HFF-Myc (cell line): Measurements from ENCODE around the gene MN1.

ENCODE experiments used
- DNase-seq: peaks from one replicate; pipeline ENCODE4 v3.0.0-alpha.2; 2011; ENCODE audit warnings: low read depth; ENCODE audit errors: extremely low read depth
- H3K4me3 ChIP-seq: replicated peaks from 2 replicates; pipeline ENCODE4 v1.5.1; 2011; ENCODE audit warnings: low read depth, mild to moderate bottlenecking, control low read depth, low read length
- CTCF ChIP-seq: IDR thresholded peaks from 2 replicates; pipeline ENCODE4 v1.5.1; 2012; ENCODE audit warnings: mild to moderate bottlenecking, low read depth, low read length, control low read depth; ENCODE audit errors: missing control alignments

Gene MN1

GRCh38 chr22:27784120-27784475 is 17.5 kb downstream of the MN1 start:
- H3K4me3 ChIP-seq = no peak overlapping the region
- TF ChIP-seq CTCF = no peak
- no peak for DNase-seq

- DNase-seq = no peak
- H3K4me3 ChIP-seq = no peak overlapping the region
- TF ChIP-seq CTCF = no peak
These were observed 18.0 kb downstream of the MN1 start for GRCh38 chr22:27783436-27784119.

- DNase-seq = no peak
- H3K4me3 ChIP-seq = no peak overlapping the region
- no peak for TF ChIP-seq CTCF
These were observed 19.5 kb downstream of the MN1 start for GRCh38 chr22:27782088-27782487.

DNA sequence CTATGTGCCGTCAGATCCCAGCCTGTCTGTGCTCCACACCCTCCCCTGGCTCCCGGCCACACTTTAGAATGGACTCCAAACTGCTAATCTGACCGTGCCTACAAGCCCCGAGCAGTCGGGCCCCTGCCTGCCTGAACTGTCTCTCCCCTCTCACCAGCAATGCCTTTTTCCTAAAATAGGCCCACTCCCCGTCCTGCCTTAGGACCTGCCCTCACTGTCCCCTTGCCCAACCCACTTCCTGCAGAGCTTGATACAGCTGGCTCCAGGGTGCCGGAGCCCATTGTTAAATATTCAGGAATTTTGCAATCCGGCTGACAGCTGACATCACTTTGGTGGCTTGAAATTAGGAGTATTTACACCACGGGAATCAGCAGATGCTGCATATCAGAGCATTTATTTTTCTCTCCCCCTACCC is 21.4 kb downstream of the MN1 start:
- DNase-seq = no peak
- no peak overlapping the region for H3K4me3 ChIP-seq
- no peak for TF ChIP-seq CTCF

GRCh38 chr22:27779643-27780042 is 21.9 kb downstream of the MN1 start:
- no peak for TF ChIP-seq CTCF
- no peak overlapping the region for H3K4me3 ChIP-seq
- no peak for DNase-seq

DNA sequence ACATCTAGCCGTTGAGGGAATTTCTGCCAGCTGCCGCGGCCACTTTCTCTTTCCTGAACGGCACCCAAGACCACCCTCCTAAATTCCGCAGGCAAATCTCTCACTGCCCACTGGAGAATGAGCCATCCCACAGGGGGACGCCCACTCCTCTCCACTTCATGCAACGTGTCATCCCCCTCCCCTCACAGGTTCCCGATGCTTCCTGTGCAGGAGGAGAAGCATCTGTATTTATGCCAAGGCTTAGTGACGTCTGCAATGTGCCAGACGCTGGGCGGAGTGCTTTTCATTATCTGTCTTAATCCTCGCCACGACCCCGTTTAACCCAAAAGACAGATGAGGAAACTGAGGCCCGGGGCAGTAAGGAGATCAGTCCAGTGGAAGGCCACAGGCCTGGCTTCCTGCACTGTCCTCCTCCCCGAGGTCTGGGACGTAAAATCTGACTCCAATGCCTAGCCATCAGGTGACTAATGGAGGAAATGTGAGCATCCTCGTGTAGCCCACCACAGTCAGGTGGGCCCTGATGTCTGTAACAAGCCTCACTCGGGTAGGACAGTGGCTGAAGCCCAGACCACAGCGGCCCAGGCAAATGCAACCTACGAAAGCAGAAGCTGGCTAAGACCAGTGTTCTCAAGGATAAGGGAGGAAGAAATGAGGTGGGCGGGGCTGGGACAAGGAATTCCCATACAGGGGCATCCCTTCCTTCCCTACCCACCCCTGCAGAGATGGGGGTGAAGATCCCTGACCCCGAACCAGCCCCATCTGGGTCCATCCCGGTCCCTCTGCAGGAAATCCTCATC is 23.1 kb downstream of the MN1 start:
- DNase-seq = no peak

More for the DNA sequence above, 23.1 kb downstream of the MN1 start:
- H3K4me3 ChIP-seq = no peak overlapping the region
- TF ChIP-seq CTCF = no peak
